Bronchial epithelial cell (primary cell): ENCODE results near the gene CNPY4. TPM values are rescaled to one million over a fixed set of nuclear protein-coding genes. Genes with fewer than 3 reads are reported as not detected.

Experiments used
- DNase-seq: peaks from one replicate; pipeline ENCODE4 v3.0.0-alpha.2; 2010; ENCODE audit warnings: low read depth
- FAIRE-seq: peaks from 2 replicates; lab custom pipeline; 2011; peaks lifted over from hg19 to GRCh38; lab: Jason Lieb, UNC
- H3K27me3 ChIP-seq: 2 replicates; pipeline ENCODE4 v1.5.1; 2011; ENCODE audit warnings: low read length; ENCODE audit not compliant: control insufficient read depth, insufficient read depth
- H3K36me3 ChIP-seq: 2 replicates; pipeline ENCODE4 v1.5.1; 2011; ENCODE audit warnings: low read length; ENCODE audit not compliant: control insufficient read depth, insufficient read depth
- H3K4me3 ChIP-seq: 2 replicates; pipeline ENCODE4 v1.5.1; 2011; ENCODE audit warnings: mild to moderate bottlenecking, low read depth, low read length, control low read depth
- CTCF ChIP-seq: IDR thresholded peaks from 2 replicates; pipeline ENCODE4 v1.5.1; 2011; ENCODE audit warnings: mild to moderate bottlenecking, moderate library complexity, low read length, control low read depth, inconsistent platforms; ENCODE audit not compliant: insufficient read depth, severe bottlenecking
- total RNA-seq: library from RNA; depleted of rRNA; stranded (reverse); fragments of >200 nt; gene quantifications from 2 replicates; pipeline ENCODE4 v1.2.1, GENCODE V29; 2014

The CNPY4 gene
- total RNA-seq, 1 donor from 2014 or later, result 2.9 TPM

DNA sequence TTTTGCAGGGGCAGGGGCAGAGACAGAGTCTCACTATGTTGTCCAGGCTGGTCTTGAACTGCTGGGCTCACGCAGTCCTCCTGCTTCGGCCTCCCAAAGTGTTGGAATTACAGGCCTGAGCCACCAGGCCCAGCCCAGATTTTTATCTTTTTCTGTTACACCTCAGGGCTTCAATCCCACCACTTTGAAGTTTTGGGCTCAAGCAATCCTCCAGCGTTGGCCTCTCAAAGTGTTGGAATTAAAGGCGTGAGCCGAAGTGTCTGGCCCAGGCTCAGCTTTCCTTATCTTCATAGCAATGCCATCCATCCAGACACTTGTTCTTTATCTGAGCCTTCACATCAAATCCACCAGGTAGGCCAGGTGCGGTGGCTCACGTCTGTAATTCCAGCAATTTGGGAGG is 4.4 kb upstream of the CNPY4 start:
- Histone ChIP-seq H3K4me3 (no peak overlapping the region), H3K36me3 (peaks cover 13% of the 10 kb centered on the region), H3K27me3 (no peaks in the 10 kb centered on the region)
- no peak for FAIRE-seq
- no peak for TF ChIP-seq CTCF
- DNase-seq, result no peak

- no peaks in the 10 kb centered on the region for H3K27me3 ChIP-seq
- peaks cover 3% of the 10 kb centered on the region for H3K36me3 ChIP-seq
- TF ChIP-seq CTCF, result no peak
Observed at GRCh38 chr7:100118388-100119071, 904 bp upstream of the CNPY4 start.

GRCh38 chr7:100119970-100120732 is 717 bp downstream of the CNPY4 start:
- DNase-seq (no peak), FAIRE-seq (no peak)
- Histone ChIP-seq H3K27me3 (no peaks in the 10 kb centered on the region), H3K4me3 (peak overlapping the region; percentile 61), H3K36me3 (no peaks in the 10 kb centered on the region)
- TF ChIP-seq CTCF, result no peak

More at GRCh38 chr7:100118388-100119071, 904 bp upstream of the CNPY4 start:
- H3K4me3 ChIP-seq, result peak overlapping the region; percentile 61
- DNase-seq (no peak), FAIRE-seq (no peak)

- H3K36me3 ChIP-seq, result no peaks in the 10 kb centered on the region
- no peak for DNase-seq
- no peaks in the 10 kb centered on the region for H3K27me3 ChIP-seq
- H3K4me3 ChIP-seq, result no peak overlapping the region
- no peak for FAIRE-seq
- TF ChIP-seq CTCF, result no peak
Observed at GRCh38 chr7:100120733-100121036, 1.3 kb downstream of the CNPY4 start.

DNA sequence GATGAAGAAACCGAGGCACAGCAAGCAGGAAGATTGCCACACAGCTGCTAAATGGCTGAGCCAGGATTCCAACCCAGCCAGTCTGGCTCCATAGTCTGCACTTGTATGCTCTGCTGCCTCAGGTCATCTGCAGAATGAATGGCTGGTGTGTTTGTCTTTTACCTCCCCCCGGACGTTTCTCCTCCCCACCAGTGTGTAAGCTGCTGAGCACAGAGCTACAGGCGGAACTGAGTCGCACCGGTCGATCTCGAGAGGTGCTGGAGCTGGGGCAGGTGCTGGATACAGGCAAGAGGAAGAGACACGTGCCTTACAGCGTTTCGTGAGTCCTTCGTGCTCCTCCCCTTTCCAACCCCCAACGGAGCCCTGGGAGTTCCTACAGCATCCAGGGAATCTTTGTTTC is 2.6 kb downstream of the CNPY4 start:
- DNase-seq (no peak), FAIRE-seq (no peak)
- no peaks in the 10 kb centered on the region for H3K27me3 ChIP-seq
- H3K36me3 ChIP-seq, result no peaks in the 10 kb centered on the region
- H3K4me3 ChIP-seq, result no peak overlapping the region
- TF ChIP-seq CTCF, result no peak
